BLaER1 (cell line): Measurements from ENCODE around the gene LIMK2.
"Not testable (repeated sequence)": the region's sequence is repeated elsewhere in the genome, so short reads cannot be mapped to it uniquely, and the experiment has no call there.

Source experiments
- H3K27ac ChIP-seq: shearing (Covaris generic); formaldehyde crosslinking; 2 replicates; pipeline ENCODE4 v1.8.1; 2022
- H3K27me3 ChIP-seq: shearing (Covaris generic); formaldehyde crosslinking; 2 replicates; pipeline ENCODE4 v1.8.1; 2022
- H3K36me3 ChIP-seq: shearing (Covaris generic); formaldehyde crosslinking; 2 replicates; pipeline ENCODE4 v1.8.1; 2022
- H3K4me1 ChIP-seq: shearing (Covaris generic); formaldehyde crosslinking; 2 replicates; pipeline ENCODE4 v1.8.1; 2022
- H3K4me2 ChIP-seq: shearing (Covaris generic); formaldehyde crosslinking; 2 replicates; pipeline ENCODE4 v1.8.1; 2022
- H3K4me3 ChIP-seq: shearing (Covaris generic); formaldehyde crosslinking; 2 replicates; pipeline ENCODE4 v1.8.1; 2022
- H3K9ac ChIP-seq: shearing (Covaris generic); formaldehyde crosslinking; 2 replicates; pipeline ENCODE4 v1.8.1; 2022
- H3K9me3 ChIP-seq: shearing (Covaris generic); formaldehyde crosslinking; 2 replicates; pipeline ENCODE4 v1.8.1; 2022
- H4K20me1 ChIP-seq: shearing (Covaris generic); formaldehyde crosslinking; 2 replicates; pipeline ENCODE4 v1.8.1; 2022
- Cebpa-rat ChIP-seq: shearing (Covaris generic); IDR thresholded peaks from 2 replicates; pipeline ENCODE4 v1.8.1; 2022

Gene LIMK2

GRCh38 chr22:31210556-31211421 lies 1.3 kb upstream of the LIMK2 start:
- no peak; the same call in 1 of the 2 replicates for TF ChIP-seq Cebpa-rat
- H3K27ac ChIP-seq = peak overlapping the region; percentile 68
- H3K9me3 ChIP-seq = no peaks in the 10 kb centered on the region
- H3K4me2 ChIP-seq = peak overlapping the region; percentile 97
- H3K36me3 ChIP-seq = 0 out of 2 replicates have a peak, but pooled peaks cover 3% of the 10 kb centered on the region
- no peak overlapping the region for H3K4me3 ChIP-seq
- peaks cover 53% of the 10 kb centered on the region for H3K4me1 ChIP-seq
- H3K27me3 ChIP-seq = no peaks in the 10 kb centered on the region
- peak overlapping the region; percentile 36; the same call in 1 of the 2 replicates for H3K9ac ChIP-seq
- 0 out of 2 replicates have a peak, but pooled peaks cover 2% of the 10 kb centered on the region for H4K20me1 ChIP-seq

- H3K4me1 ChIP-seq = peaks cover 59% of the 10 kb centered on the region
- H3K4me2 ChIP-seq = peak overlapping the region; percentile 97
- H3K9ac ChIP-seq = peak overlapping the region; percentile 36; the same call in 1 of the 2 replicates
- H4K20me1 ChIP-seq = 0 out of 2 replicates have a peak, but pooled peaks cover 8% of the 10 kb centered on the region
- H3K27ac ChIP-seq = peak overlapping the region; percentile 68
- H3K36me3 ChIP-seq = no peaks in the 10 kb centered on the region
- no peak for TF ChIP-seq Cebpa-rat
- H3K4me3 ChIP-seq = peak overlapping the region; percentile 94
- H3K27me3 ChIP-seq = no peaks in the 10 kb centered on the region
- no peaks in the 10 kb centered on the region for H3K9me3 ChIP-seq
These were observed 626 bp upstream of the LIMK2 start for GRCh38 chr22:31211482-31211861.

- H3K4me2 ChIP-seq = peak overlapping the region; percentile 97
- H3K27ac ChIP-seq = peak overlapping the region; percentile 86
- peaks cover 24% of the 10 kb centered on the region for H4K20me1 ChIP-seq
- no peaks in the 10 kb centered on the region for H3K27me3 ChIP-seq
- no peaks in the 10 kb centered on the region for H3K9me3 ChIP-seq
- peaks cover 75% of the 10 kb centered on the region for H3K4me1 ChIP-seq
- no peaks in the 10 kb centered on the region for H3K36me3 ChIP-seq
- H3K9ac ChIP-seq = peak overlapping the region; percentile 93
- TF ChIP-seq Cebpa-rat = no peak
- H3K4me3 ChIP-seq = peak overlapping the region; percentile 94
These were observed 908 bp downstream of the LIMK2 start for GRCh38 chr22:31212783-31213629.

DNA sequence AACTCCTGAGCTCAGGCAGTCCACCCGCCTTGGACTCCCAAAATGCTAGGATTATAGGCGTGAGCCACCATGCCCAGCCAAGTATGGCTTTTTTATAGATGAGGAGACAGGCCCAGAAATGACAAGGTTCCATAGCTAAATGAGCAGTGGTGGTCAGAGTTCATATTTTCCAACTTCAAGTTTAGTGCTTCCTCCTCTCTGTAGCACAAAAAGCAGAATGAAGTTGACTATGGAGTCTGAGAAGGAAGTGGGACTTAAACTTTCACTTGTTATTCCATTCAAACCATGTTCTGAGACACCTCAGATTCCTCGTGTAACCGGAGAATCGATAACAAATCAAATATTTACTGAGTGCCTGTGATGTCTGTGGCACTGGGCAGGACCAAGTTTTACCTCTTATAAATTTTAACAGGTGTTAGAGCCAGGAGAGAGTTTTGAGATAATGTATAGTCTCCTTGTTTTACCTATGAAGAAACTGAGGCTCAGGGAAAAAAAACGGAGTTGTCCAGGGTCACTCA lies 3.0 kb downstream of the LIMK2 start:
- no peak overlapping the region for H3K9ac ChIP-seq
- no peaks in the 10 kb centered on the region for H3K9me3 ChIP-seq
- H3K4me1 ChIP-seq = peaks cover 90% of the 10 kb centered on the region
- no peaks in the 10 kb centered on the region for H3K27me3 ChIP-seq
- peak overlapping the region; percentile 13; the same call in 1 of the 2 replicates for H3K4me2 ChIP-seq
- no peak overlapping the region for H3K27ac ChIP-seq
- no peak overlapping the region for H3K4me3 ChIP-seq
- peaks cover 26% of the 10 kb centered on the region for H4K20me1 ChIP-seq
- TF ChIP-seq Cebpa-rat = no peak
- 0 out of 2 replicates have a peak, but pooled peaks cover 7% of the 10 kb centered on the region for H3K36me3 ChIP-seq

GRCh38 chr22:31218565-31219262 lies 6.6 kb downstream of the LIMK2 start:
- no peak for TF ChIP-seq Cebpa-rat
- Histone ChIP-seq H3K4me3 (no peak overlapping the region), H3K4me2 (peak overlapping the region; percentile 59), H3K9ac (peak overlapping the region; percentile 8; the same call in 1 of the 2 replicates), H3K4me1 (peaks cover 84% of the 10 kb centered on the region), H3K36me3 (peaks cover 10% of the 10 kb centered on the region; the same call in 1 of the 2 replicates), H3K9me3 (no peaks in the 10 kb centered on the region), H3K27me3 (no peaks in the 10 kb centered on the region), H4K20me1 (peaks cover 29% of the 10 kb centered on the region), H3K27ac (peak overlapping the region; percentile 62)

DNA sequence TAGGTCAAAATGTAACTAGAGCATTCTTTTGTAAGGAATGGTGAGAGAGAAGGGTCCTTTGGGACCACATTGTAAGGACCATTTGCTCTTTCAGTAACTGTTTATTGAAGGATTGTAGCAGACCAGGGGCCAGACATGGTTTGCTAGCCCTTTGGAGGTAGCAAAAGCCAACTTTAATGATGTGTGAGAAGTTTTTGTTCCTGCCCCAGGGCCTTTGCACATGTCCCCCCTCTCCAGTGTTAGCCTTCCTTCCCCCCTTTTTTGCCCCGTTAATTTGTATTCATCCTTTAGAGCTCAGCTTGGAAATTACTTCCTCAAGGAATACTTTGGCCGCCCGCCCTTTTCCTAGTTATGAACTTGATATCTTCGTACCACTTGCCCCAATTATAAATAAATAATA lies 9.0 kb downstream of the LIMK2 start:
- Histone ChIP-seq H3K36me3 (peaks cover 31% of the 10 kb centered on the region), H3K27ac (no peak overlapping the region), H3K4me3 (no peak overlapping the region), H3K9ac (no peak overlapping the region), H3K9me3 (no peaks in the 10 kb centered on the region), H3K4me2 (no peak overlapping the region), H3K4me1 (peaks cover 60% of the 10 kb centered on the region), H4K20me1 (peaks cover 48% of the 10 kb centered on the region), H3K27me3 (no peaks in the 10 kb centered on the region)
- TF ChIP-seq Cebpa-rat = no peak

GRCh38 chr22:31222736-31223135 lies 10.6 kb downstream of the LIMK2 start:
- peaks cover 47% of the 10 kb centered on the region for H3K36me3 ChIP-seq
- H3K9ac ChIP-seq = no peak overlapping the region
- no peaks in the 10 kb centered on the region for H3K9me3 ChIP-seq
- H3K4me2 ChIP-seq = 0 out of 2 replicates have a peak overlapping the region, but pooled peaks have one; percentile 63
- H3K4me3 ChIP-seq = no peak overlapping the region
- no peak for TF ChIP-seq Cebpa-rat
- H3K27ac ChIP-seq = no peak overlapping the region
- H3K4me1 ChIP-seq = peaks cover 43% of the 10 kb centered on the region
- no peaks in the 10 kb centered on the region for H3K27me3 ChIP-seq
- H4K20me1 ChIP-seq = peaks cover 33% of the 10 kb centered on the region

GRCh38 chr22:31223786-31224191 lies 11.7 kb downstream of the LIMK2 start:
- Histone ChIP-seq H3K4me3 (no peak overlapping the region), H3K27ac (no peak overlapping the region), H3K9me3 (no peaks in the 10 kb centered on the region), H3K36me3 (peaks cover 56% of the 10 kb centered on the region), H3K27me3 (no peaks in the 10 kb centered on the region), H4K20me1 (peaks cover 27% of the 10 kb centered on the region), H3K4me2 (no peak overlapping the region), H3K9ac (no peak overlapping the region), H3K4me1 (peaks cover 36% of the 10 kb centered on the region)
- TF ChIP-seq Cebpa-rat = no peak

- H3K27ac ChIP-seq, H3K4me2 ChIP-seq, H3K9me3 ChIP-seq, H3K4me3 ChIP-seq, H3K9ac ChIP-seq, H3K27me3 ChIP-seq: not testable (repeated sequence)
- H3K4me1 ChIP-seq = peaks cover 36% of the 10 kb centered on the region
- peaks cover 59% of the 10 kb centered on the region for H3K36me3 ChIP-seq
- H4K20me1 ChIP-seq = peaks cover 27% of the 10 kb centered on the region
These were observed 12.6 kb downstream of the LIMK2 start for GRCh38 chr22:31224691-31225090.
